ENCODE measurements around the gene ANKFY1.
"Not testable (repeated sequence)": the region's sequence is repeated elsewhere in the genome, so short reads cannot be mapped to it uniquely, and the experiment has no call there.

ANKFY1 gene

DNA sequence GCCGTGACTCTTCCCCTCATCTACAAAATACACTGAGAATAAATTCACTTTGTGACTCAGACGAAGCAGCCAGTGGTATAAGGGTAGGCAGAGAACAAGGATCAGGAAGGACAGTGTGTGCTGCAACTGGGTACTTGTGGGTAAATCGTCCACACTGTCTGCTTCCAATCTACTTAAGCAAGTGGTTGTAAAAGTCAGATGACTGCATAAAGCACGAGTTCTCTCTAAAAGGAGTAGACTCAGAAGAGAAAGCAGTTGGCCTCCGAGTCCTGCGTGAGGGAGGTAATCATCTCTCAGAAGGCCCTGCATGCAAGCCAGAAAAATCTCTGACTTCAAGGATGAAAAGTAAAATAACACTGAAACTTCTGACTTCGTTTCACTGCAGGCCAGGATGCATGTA is 43.1 kb downstream of the ANKFY1 start:
- no peak for DNase-seq (ENCODE audit: low read depth in 3 of 3)

DNA sequence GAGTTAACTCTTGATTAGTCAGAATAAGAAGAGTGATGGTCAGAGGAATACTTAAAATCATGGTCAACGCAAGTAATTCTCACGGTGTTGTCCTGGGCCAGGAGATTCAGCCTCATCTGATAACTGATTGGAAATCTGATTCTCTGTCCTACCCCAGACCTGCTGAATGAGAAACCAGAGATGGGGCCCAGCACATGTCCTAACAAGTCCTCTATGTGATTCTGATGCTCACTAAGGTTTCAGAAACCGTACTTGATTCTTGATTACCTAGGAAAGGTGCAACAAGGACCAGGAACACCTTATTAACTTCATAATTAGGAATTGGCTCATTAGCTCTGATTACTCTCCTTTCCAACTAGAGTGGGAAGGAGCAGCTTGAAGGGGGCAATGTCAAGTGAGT is 44.5 kb downstream of the ANKFY1 start:
- DNase-seq (ENCODE audit: low read depth in 3 of 3) = no peak

GRCh38 chr17:4215882-4216570 is 47.8 kb downstream of the ANKFY1 start:
- DNase-seq (ENCODE audit: low read depth in 3 of 3) = no peak

DNA sequence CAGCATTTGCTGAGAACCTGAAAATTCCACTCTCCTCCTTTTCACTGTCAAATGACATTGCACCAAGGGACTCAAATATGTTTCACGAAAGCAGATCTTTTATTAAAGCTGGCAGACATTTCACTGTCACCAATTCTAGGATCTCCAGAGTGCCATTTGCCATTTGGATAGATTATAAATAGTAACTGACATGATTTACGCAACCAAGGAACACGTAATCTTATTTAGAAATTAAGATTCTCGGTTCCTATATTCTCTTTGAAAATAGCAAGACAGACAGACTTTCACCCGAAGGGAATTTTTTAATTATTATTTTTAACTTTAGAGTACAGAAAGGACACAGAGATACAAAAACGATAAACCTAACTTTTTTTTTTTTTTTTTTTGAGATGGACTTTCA is 49.6 kb downstream of the ANKFY1 start:
- no peak for DNase-seq (ENCODE audit: low read depth in 3 of 3)

DNA sequence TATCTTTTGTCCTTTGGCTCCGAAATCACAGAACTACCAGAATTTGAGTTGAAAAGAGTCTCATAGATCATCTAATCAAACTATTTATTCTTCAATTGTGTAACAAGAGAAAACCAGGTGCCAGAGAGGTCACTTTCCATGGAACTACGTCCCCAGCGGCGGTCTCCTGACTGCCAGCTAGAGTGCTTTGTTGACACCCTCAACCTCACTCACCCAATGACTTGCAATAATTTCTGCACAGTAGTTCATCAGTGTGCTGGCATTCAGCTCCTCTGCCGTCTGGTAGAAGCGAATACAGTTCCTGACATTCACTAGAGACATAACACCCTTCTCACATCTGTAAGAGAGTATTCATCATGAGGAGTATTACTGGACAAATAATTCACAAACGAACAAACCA is 54.2 kb downstream of the ANKFY1 start:
- DNase-seq (ENCODE audit: low read depth in 3 of 3) = no peak

GRCh38 chr17:4208238-4208637 is 55.5 kb downstream of the ANKFY1 start:
- no peak for DNase-seq (ENCODE audit: low read depth in 3 of 3)

- no peak for DNase-seq (ENCODE audit: low read depth in 3 of 3)
Observed at GRCh38 chr17:4206962-4207361, 56.8 kb downstream of the ANKFY1 start.

DNA sequence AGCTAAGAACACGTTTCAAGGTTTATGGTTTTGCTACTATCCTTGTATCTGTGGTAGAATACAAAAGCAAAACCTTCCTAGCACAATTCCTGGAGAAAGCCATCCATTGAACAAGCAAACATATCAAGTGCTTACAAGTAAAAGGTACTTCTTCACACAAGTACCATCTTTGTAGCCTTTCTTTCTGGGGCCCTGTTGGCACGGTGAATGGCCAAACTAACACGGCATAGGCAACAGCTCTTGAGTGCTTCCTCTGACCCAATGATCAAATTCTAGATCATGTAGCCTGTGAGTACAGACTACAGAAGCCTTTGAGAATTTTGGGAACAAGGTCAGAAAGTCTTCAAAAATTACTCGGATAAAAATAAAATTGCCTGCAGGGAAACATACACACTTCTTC is 57.9 kb downstream of the ANKFY1 start:
- DNase-seq (ENCODE audit: low read depth in 3 of 3) = no peak

- no peak for DNase-seq (ENCODE audit: low read depth in 3 of 3)
Observed at GRCh38 chr17:4204710-4205173, 59.0 kb downstream of the ANKFY1 start.

- no peak for DNase-seq (ENCODE audit: low read depth in 3 of 3)
Observed at GRCh38 chr17:4204190-4204589, 59.6 kb downstream of the ANKFY1 start.

DNA sequence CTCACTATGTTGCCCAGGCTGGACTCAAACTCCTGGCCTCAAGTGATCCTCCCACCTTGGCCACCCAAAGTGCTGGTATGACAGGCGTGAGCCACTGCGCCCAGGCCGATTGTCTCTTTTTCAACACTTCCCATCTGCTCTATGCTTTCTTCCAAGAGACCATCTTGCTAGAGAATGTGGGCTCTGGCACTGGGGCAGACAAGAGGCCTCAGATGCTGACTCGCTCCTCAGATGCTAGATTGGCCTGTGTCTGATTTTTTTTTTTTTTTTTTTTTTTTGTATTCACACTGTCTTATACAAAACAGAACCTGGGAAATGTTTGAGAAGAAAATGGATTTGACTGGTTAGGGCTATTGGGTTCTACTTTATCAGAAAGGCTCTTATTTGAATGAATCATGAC is 62.6 kb downstream of the ANKFY1 start:
- DNase-seq (ENCODE audit: low read depth in 3 of 3) = no peak

- DNase-seq (ENCODE audit: low read depth in 3 of 3) = no peak
Observed at GRCh38 chr17:4199818-4200402, 63.9 kb downstream of the ANKFY1 start.

GRCh38 chr17:4198995-4199394 is 64.8 kb downstream of the ANKFY1 start:
- DNase-seq (ENCODE audit: low read depth in 3 of 3) = no peak

- DNase-seq (ENCODE audit: low read depth in 3 of 3) = no peak
Observed at GRCh38 chr17:4195306-4195705, 68.5 kb downstream of the ANKFY1 start.

DNA sequence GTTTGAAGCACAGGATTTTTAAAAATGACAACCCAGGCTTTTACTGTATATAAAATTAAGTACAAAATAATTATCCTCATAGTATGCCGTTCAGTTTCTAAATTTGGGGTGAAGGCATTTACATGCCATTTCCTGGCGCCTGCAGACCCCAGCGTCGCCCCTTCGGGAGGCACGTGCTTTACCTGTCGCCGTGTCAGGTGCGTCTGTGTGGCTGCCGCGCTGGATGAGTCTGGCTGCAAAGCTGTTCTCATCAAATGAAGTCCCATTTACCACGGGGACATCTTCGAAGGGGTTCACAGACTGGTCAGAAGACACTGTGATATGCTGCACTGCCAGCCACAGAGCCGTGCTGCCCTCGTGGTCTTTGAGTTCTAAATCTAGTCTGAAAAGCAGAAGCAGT is 69.0 kb downstream of the ANKFY1 start:
- DNase-seq (ENCODE audit: low read depth in 3 of 3) = no peak

DNA sequence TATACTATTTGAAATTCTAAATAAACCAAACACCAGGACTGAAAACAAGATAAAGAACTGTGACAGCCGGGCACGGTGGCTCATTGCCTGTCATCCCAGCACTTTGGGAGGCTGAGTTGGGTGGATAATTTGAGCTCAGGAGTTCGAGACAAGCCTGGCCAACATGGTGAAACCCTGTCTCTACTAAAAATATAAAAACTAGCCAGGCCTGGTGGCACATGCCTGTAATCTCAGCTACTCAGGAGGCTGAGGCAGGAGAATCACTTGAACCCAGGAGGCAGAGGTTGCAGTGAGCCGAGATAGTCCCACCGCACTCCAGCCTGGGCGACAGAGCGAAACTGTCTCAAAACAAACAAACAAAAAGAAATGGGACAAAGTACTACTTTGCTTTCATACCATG is 73.0 kb downstream of the ANKFY1 start:
- not testable (repeated sequence) for DNase-seq (ENCODE audit: low read depth in 3 of 3)

- DNase-seq (ENCODE audit: low read depth in 3 of 3) = no peak
Observed at GRCh38 chr17:4189280-4189679, 74.5 kb downstream of the ANKFY1 start.

- no peak for DNase-seq (ENCODE audit: low read depth in 3 of 3)
Observed at GRCh38 chr17:4188076-4188475, 75.7 kb downstream of the ANKFY1 start.

- no peak for DNase-seq (ENCODE audit: low read depth in 3 of 3)
Observed at GRCh38 chr17:4187076-4187475, 76.7 kb downstream of the ANKFY1 start.

- no peak for DNase-seq (ENCODE audit: low read depth in 3 of 3)
Observed at GRCh38 chr17:4186357-4186881, 77.4 kb downstream of the ANKFY1 start.

GRCh38 chr17:4185656-4186055 is 78.1 kb downstream of the ANKFY1 start:
- DNase-seq (ENCODE audit: low read depth in 3 of 3) = no peak

DNA sequence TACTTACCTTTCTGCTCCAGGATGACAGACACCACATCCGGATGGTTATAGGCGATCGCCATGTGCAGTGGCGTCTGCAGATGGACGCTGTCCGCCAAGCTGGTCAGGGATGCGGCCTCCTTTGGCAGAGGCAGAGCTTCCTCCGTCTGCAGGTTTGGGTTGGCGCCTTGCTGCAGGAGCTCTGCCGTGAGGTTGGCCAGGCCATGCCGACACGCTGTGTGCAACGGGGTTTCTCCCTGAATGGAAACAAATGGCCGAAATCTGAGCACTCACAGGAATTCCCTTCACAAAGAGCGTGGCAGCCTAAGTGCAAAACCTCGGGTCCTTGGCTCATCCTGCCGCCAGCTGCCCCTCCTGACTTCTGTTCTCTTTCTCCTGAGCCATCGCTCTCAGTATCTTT is 79.0 kb downstream of the ANKFY1 start:
- no peak for DNase-seq (ENCODE audit: low read depth in 3 of 3)

DNA sequence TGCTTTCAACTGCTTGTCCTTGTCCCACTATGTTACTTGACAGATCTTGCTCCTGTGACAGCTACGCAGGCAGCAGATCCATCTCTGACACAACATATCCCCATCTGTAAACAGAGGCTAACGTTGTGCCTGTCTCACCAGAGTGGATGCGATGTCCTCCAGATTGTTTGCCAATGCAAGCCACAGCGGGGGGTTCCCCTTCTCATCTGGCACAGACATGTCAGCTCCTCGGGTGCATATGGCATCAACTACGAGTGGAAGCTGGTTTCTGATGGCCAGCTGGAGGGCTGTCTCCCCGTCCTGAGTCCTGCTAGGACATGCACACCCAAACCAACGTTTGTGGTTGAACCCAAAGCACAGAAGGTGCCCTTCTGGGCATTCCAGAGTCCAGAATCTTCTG is 81.7 kb downstream of the ANKFY1 start:
- DNase-seq (ENCODE audit: low read depth in 3 of 3) = no peak

GRCh38 chr17:4180791-4181190 is 83.0 kb downstream of the ANKFY1 start:
- no peak for DNase-seq (ENCODE audit: low read depth in 3 of 3)

Measured in stimulated activated CD4-positive, alpha-beta T cell treated with anti-CD3 and anti-CD28 coated beads, TNF-alpha, amount 100 ng/mL, for 4 hours (primary cell).